Left ventricle myocardium inferior (tissue), 1 donor: Measurements from ENCODE around the gene POLA2. TPM values are rescaled to one million over a fixed set of nuclear protein-coding genes. Genes with fewer than 3 reads are reported as not detected.

Source experiments
- DNase-seq: peaks from one replicate; pipeline ENCODE4 v3.0.0-alpha.2; 2020
- H3K27ac ChIP-seq: fragments of 200-600 bp; replicated peaks from 2 replicates; pipeline ENCODE4 v1.8.0; 2021
- H3K27me3 ChIP-seq: fragments of 200-600 bp; 2 replicates; pipeline ENCODE4 v1.8.0; 2021; ENCODE audit warnings: low read depth
- H3K36me3 ChIP-seq: fragments of 200-600 bp; 2 replicates; pipeline ENCODE4 v1.8.0; 2021
- H3K4me1 ChIP-seq: fragments of 200-600 bp; 2 replicates; pipeline ENCODE4 v1.8.0; 2021
- H3K4me3 ChIP-seq: fragments of 200-600 bp; 2 replicates; pipeline ENCODE4 v1.8.0; 2021; ENCODE audit warnings: mild to moderate bottlenecking, moderate library complexity
- H3K9me3 ChIP-seq: fragments of 200-600 bp; replicated peaks from 2 replicates; pipeline ENCODE4 v1.8.0; 2021
- CTCF ChIP-seq: fragments of 200-600 bp; IDR thresholded peaks from 2 replicates; pipeline ENCODE4 v1.8.0; 2021; ENCODE audit warnings: antibody characterized with exemption, mild to moderate bottlenecking, borderline replicate concordance
- intact Hi-C: fragments of 100-400 bp; cut with micrococcal nuclease; formaldehyde crosslinking; loops from one replicate; pipeline ENCODE4 v1.11.0; 2022
- total RNA-seq: library from RNA; stranded (reverse); fragmentation: NEBNext Ultra II Directional; extraction: Animal tissue kit (Norgen Biotek cat#: 25700); gene quantifications from one replicate; pipeline ENCODE4 v1.2.1, GENCODE V29; 2021
- donor health status: DM: no; HTN: yes; CAD: no; lungs with severe emphysema.

The POLA2 gene
- total RNA-seq, 1 donor from 2014 or later, result 3.8 TPM

- Histone ChIP-seq H3K27me3 (no peaks in the 10 kb centered on the region), H3K36me3 (peaks cover 15% of the 10 kb centered on the region), H3K9me3 (no peaks in the 10 kb centered on the region), H3K4me3 (peak overlapping the region; percentile 93), H3K27ac (peak overlapping the region; percentile 94), H3K4me1 (peaks cover 65% of the 10 kb centered on the region)
- intact Hi-C loops, result no loop called here
- DNase-seq, result no peak
- no peak for TF ChIP-seq CTCF
These were observed 73.0 kb downstream of the POLA2 start for GRCh38 chr11:65334696-65335295.

- H3K4me1 ChIP-seq, result peaks cover 90% of the 10 kb centered on the region
- no peak overlapping the region for H3K4me3 ChIP-seq
- DNase-seq, result no peak
- no peak overlapping the region for H3K27ac ChIP-seq
- H3K36me3 ChIP-seq, result peaks cover 52% of the 10 kb centered on the region
- intact Hi-C loops, result no loop called here
- H3K27me3 ChIP-seq, result no peaks in the 10 kb centered on the region
- TF ChIP-seq CTCF, result no peak
- no peaks in the 10 kb centered on the region for H3K9me3 ChIP-seq
These were observed 76.9 kb downstream of the POLA2 start for GRCh38 chr11:65338676-65339075.

GRCh38 chr11:65340226-65340625 lies 78.5 kb downstream of the POLA2 start:
- Histone ChIP-seq H3K27me3 (no peaks in the 10 kb centered on the region), H3K4me1 (peaks cover 75% of the 10 kb centered on the region), H3K9me3 (no peaks in the 10 kb centered on the region), H3K4me3 (no peak overlapping the region), H3K36me3 (peaks cover 68% of the 10 kb centered on the region), H3K27ac (no peak overlapping the region)
- no peak for TF ChIP-seq CTCF
- intact Hi-C loops, result no loop called here
- no peak for DNase-seq

GRCh38 chr11:65341856-65342255 lies 80.1 kb downstream of the POLA2 start:
- Histone ChIP-seq H3K4me1 (peaks cover 61% of the 10 kb centered on the region), H3K27me3 (no peaks in the 10 kb centered on the region), H3K36me3 (peaks cover 75% of the 10 kb centered on the region), H3K4me3 (no peak overlapping the region), H3K9me3 (no peaks in the 10 kb centered on the region), H3K27ac (peak overlapping the region; percentile 61)
- DNase-seq, result no peak
- intact Hi-C loops, result no loop called here
- TF ChIP-seq CTCF, result no peak

Other genes starting within 250 kb of the POLA2 start
- gene ARL2, start 247.8 kb upstream of the POLA2 start, total RNA-seq, result 128 TPM
- gene SNX15, start 234.5 kb upstream of the POLA2 start, total RNA-seq, result 15.7 TPM
- 5.6 TPM for gene SAC3D1, start 220.8 kb upstream of the POLA2 start, total RNA-seq
- 4.8 TPM for gene NAALADL1, start 203.4 kb upstream of the POLA2 start, total RNA-seq
- 1.3 TPM for gene CDCA5, start 177.9 kb upstream of the POLA2 start, total RNA-seq
- 23.1 TPM for gene ZFPL1, start 177.7 kb upstream of the POLA2 start, total RNA-seq
- gene VPS51, start 165.7 kb upstream of the POLA2 start, total RNA-seq, result 92.2 TPM
- 56.7 TPM for gene TM7SF2, start 150.1 kb upstream of the POLA2 start, total RNA-seq
- gene ZNHIT2, start 144.3 kb upstream of the POLA2 start, total RNA-seq, result 6.1 TPM
- 629 TPM for gene FAU, start 139.8 kb upstream of the POLA2 start, total RNA-seq
- 32.1 TPM for gene MRPL49, start 139.6 kb upstream of the POLA2 start, total RNA-seq
- gene SYVN1, start 127.4 kb upstream of the POLA2 start, total RNA-seq, result 25.6 TPM
- gene SPDYC, start 91.7 kb upstream of the POLA2 start, total RNA-seq, result not detected
- gene CAPN1, start 80.0 kb upstream of the POLA2 start, total RNA-seq, result 74.6 TPM
- 11.3 TPM for gene CDC42EP2, start 52.9 kb downstream of the POLA2 start, total RNA-seq
- gene DPF2, start 71.9 kb downstream of the POLA2 start, total RNA-seq, result 40.6 TPM
- 0.44 TPM for gene TIGD3, start 92.8 kb downstream of the POLA2 start, total RNA-seq
- gene SLC25A45, start 120.7 kb downstream of the POLA2 start, total RNA-seq, result 5.0 TPM
- 8.4 TPM for gene FRMD8, start 124.7 kb downstream of the POLA2 start, total RNA-seq
- gene NEAT1, start 160.8 kb downstream of the POLA2 start, total RNA-seq, result 405 TPM
- gene MALAT1, start 237.1 kb downstream of the POLA2 start, total RNA-seq, result 6,576 TPM